Neutrophil (primary cell): Measurements from ENCODE around the gene RTL1.

Experiments used
- H3K27ac ChIP-seq: fragments of 200-600 bp; sonication (generic); 2 replicates; pipeline ENCODE4 v1.5.1; 2016; ENCODE audit warnings: mild to moderate bottlenecking, moderate library complexity
- H3K27me3 ChIP-seq: fragments of 200-600 bp; sonication (generic); 2 replicates; pipeline ENCODE4 v1.6.0; 2016; ENCODE audit warnings: mild to moderate bottlenecking
- H3K36me3 ChIP-seq: fragments of 200-600 bp; sonication (generic); 2 replicates; pipeline ENCODE4 v1.5.1; 2017
- H3K4me1 ChIP-seq, 2 experiments: fragments of 200-600 bp in 1 of 2; sonication (generic) in 1 of 2; 1 replicate in 1 of 2; 2 replicates in 1 of 2; pipeline versions ENCODE4 v1.5.1 to v1.6.1; 2013 to 2016; ENCODE audit warnings: low read depth in 1 of 2, low read length in 1 of 2, mild to moderate bottlenecking in 1 of 2, moderate library complexity in 1 of 2; ENCODE audit not compliant: control insufficient read depth in 1 of 2, insufficient read depth in 1 of 2
- H3K4me3 ChIP-seq, 2 experiments: fragments of 200-600 bp in 1 of 2; sonication (generic) in 1 of 2; 1 replicate in 1 of 2; 2 replicates in 1 of 2; pipeline ENCODE4 v1.5.1; 2013 to 2016; ENCODE audit warnings: low read depth in 1 of 2, low read length in 1 of 2, mild to moderate bottlenecking in 1 of 2, moderate library complexity in 1 of 2
- H3K9me3 ChIP-seq: fragments of 200-600 bp; sonication (generic); 2 replicates; pipeline ENCODE4 v1.5.1; 2016
- TF ChIP-seq, protein P1 (sequence below): fragments of 200-600 bp; sonication (generic); IDR thresholded peaks from 2 replicates; pipeline ENCODE4 v1.5.1; 2016; ENCODE audit warnings: antibody characterized with exemption

Gene RTL1

GRCh38 chr14:100875126-100875525 is 28.4 kb downstream of the RTL1 start:
- H3K4me3 ChIP-seq: no peak overlapping the region
- no peaks in the 10 kb centered on the region for H3K27me3 ChIP-seq
- TF ChIP-seq, protein P1, sequence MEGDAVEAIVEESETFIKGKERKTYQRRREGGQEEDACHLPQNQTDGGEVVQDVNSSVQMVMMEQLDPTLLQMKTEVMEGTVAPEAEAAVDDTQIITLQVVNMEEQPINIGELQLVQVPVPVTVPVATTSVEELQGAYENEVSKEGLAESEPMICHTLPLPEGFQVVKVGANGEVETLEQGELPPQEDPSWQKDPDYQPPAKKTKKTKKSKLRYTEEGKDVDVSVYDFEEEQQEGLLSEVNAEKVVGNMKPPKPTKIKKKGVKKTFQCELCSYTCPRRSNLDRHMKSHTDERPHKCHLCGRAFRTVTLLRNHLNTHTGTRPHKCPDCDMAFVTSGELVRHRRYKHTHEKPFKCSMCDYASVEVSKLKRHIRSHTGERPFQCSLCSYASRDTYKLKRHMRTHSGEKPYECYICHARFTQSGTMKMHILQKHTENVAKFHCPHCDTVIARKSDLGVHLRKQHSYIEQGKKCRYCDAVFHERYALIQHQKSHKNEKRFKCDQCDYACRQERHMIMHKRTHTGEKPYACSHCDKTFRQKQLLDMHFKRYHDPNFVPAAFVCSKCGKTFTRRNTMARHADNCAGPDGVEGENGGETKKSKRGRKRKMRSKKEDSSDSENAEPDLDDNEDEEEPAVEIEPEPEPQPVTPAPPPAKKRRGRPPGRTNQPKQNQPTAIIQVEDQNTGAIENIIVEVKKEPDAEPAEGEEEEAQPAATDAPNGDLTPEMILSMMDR: no peak
- H3K9me3 ChIP-seq: no peaks in the 10 kb centered on the region
- H3K4me1 ChIP-seq: no peaks in the 10 kb centered on the region
- no peaks in the 10 kb centered on the region for H3K36me3 ChIP-seq
- H3K27ac ChIP-seq: no peak overlapping the region

- TF ChIP-seq, protein P1: no peak
- no peak overlapping the region for H3K27ac ChIP-seq
- H3K27me3 ChIP-seq: no peaks in the 10 kb centered on the region
- H3K4me1 ChIP-seq: no peaks in the 10 kb centered on the region
- H3K36me3 ChIP-seq: no peaks in the 10 kb centered on the region
- H3K4me3 ChIP-seq: no peak overlapping the region
- no peaks in the 10 kb centered on the region for H3K9me3 ChIP-seq
Observed at GRCh38 chr14:100874411-100875091, 29.0 kb downstream of the RTL1 start.

DNA sequence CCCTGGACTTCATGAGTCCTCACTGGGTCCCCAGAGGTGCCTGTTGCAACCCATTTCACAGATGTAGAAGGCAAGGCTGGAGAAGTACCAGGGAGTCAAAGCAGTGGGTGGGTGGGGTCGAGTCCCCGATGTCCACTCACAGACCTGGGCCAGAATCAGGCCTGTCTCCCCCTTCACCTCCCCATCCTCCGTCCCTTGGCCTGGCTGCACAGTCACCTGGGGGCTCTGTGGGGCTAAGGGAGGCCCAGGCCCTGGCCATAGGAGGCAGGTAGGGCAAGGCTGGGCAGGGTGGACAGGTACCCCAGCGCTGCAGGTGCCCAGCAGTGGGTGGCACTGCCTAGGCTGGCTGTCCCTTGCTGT is 29.5 kb downstream of the RTL1 start:
- TF ChIP-seq, protein P1: no peak
- no peaks in the 10 kb centered on the region for H3K27me3 ChIP-seq
- no peaks in the 10 kb centered on the region for H3K36me3 ChIP-seq
- no peaks in the 10 kb centered on the region for H3K4me1 ChIP-seq
- no peak overlapping the region for H3K27ac ChIP-seq
- no peaks in the 10 kb centered on the region for H3K9me3 ChIP-seq
- H3K4me3 ChIP-seq: no peak overlapping the region

DNA sequence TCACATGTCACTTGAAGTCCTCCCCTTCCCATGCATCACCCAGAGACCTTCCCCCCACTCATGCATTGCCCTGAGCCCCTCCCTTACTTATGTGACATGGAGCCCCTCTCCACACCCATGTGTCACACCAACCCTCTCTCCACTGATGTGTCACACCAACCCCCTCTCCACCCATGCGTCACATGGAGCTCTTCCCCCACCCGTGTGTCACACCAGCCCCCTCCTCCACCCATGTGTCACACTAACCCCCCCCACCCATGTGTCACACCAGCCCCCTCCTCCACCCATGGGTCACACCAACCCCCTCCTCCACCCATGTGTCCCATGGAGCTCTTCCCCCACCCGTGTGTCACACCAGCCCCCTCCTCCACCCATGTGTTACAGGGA is 30.4 kb downstream of the RTL1 start:
- no peak overlapping the region for H3K27ac ChIP-seq
- no peaks in the 10 kb centered on the region for H3K36me3 ChIP-seq
- no peaks in the 10 kb centered on the region for H3K27me3 ChIP-seq
- no peak overlapping the region for H3K4me3 ChIP-seq
- TF ChIP-seq, protein P1: no peak
- no peaks in the 10 kb centered on the region for H3K4me1 ChIP-seq
- no peaks in the 10 kb centered on the region for H3K9me3 ChIP-seq

GRCh38 chr14:100872259-100873095 is 31.0 kb downstream of the RTL1 start:
- Histone ChIP-seq H3K9me3 (no peaks in the 10 kb centered on the region), H3K27me3 (no peaks in the 10 kb centered on the region), H3K27ac (no peak overlapping the region), H3K4me3 (no peak overlapping the region), H3K4me1 (no peaks in the 10 kb centered on the region), H3K36me3 (no peaks in the 10 kb centered on the region)
- TF ChIP-seq, protein P1: no peak
